Astrocyte of the hippocampus (primary cell): ENCODE data around the gene TEAD1.

ENCODE experiments used
- DNase-seq: peaks from one replicate; pipeline ENCODE4 v3.0.0; 2011; ENCODE audit warnings: low read depth, low spot score

Gene TEAD1

DNA sequence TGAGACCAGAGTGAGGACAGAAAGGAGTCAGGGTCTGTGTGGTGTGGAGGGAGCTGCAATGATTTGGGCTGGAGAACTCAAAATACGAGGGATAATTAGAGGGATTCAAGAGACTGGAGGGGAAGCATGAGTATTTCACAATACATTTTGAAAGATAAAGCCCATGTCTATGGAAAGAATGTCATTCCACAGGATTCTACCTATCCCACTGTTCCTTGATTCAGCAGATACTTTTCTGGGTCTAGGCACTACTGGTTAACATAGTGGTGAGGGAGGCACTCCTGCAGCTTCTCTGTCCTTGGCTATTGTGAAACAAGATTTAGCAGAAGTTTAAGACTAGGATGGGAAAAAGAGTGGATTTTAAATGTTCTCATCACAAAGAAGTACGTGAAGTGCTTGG lies 262.0 kb downstream of the TEAD1 start:
- DNase-seq = no peak

DNA sequence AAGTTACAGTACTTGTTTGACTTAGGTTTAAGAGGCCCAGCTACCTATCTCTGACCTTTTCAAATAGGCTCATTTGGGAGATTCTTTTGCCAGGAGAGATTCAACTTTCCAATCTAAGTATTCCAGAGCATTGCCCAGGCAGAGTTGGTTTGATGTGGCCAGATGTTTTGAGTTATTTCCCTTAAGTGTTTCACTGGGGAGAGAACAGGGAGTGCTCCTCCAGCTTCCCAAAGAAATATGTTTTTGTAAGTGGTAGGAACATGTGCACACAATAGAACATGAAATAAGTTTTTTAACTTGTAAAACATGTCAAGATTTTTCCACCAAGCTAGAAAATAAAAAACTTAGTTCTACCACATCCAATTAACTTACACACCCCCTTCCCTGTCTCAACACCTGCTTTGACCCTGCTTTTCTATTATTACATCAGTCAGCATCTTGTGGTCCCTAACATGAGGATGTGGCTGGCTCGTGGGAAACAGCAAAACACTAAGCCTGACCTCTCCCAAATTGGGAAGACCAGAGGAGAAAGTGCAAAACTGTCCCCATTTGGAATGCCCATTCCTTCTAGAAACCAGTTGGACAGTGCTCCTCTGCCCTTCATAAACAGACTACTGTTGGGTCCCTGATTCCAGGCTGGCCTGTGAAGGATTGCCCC lies 264.5 kb downstream of the TEAD1 start:
- DNase-seq = no peak

DNA sequence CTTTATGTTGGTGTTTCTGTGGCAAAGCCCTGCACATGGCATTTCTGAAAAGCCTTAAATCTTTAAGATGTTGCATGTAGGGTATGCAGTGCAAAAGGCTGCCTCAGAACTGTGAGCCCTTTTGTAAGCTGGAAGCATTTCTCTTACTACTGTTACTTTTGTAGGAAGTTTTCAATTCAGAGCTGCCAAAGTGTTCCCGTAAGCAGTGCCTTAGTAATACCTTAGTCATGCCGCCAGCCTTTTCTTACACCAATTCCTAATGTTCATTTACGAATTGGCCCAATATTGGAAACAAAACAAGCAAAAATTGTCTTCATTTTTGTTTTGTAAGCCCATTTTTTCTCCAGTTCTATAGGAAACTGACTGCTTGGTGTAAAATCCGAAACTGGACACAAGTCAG lies 267.4 kb downstream of the TEAD1 start:
- DNase-seq = peak; percentile 80

DNA sequence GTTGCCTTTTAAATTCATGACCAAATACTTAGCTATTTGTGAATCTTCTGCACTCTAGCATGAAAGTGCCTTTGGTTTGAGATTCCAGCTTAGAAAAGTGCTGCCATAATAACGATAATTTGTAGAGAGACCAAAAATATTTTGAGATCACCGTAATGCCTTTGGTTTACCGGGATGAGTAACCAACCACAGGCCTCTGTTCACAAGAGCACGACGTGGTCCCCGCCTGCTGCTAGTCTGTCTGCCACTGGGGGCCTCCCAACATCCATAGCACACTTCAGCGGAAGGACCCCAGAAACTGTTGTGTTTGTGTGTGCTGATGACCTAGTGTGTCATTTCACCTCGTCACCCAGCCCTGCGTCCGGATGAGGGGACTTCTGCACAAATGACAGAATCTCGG lies 267.9 kb downstream of the TEAD1 start:
- peak; percentile 92 for DNase-seq

DNA sequence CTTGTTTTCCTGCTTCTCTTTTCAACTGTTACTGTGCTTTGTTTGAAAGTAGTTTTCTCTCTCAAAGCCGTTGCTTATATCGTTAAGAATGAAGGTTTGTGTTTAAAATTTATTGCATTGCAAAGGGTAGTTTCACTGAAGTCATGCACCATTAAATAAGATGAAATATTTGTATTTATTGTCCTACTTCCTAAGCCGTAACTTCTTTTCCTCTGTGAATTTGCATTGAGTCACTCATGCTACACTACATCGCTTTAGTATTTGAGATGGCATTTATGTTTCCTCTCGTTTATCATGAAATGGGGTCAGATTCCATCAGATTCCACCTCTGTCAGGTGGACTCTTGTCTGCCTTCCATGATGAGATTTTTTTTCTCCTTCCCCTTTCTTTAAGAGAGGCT lies 269.1 kb downstream of the TEAD1 start:
- DNase-seq = no peak

DNA sequence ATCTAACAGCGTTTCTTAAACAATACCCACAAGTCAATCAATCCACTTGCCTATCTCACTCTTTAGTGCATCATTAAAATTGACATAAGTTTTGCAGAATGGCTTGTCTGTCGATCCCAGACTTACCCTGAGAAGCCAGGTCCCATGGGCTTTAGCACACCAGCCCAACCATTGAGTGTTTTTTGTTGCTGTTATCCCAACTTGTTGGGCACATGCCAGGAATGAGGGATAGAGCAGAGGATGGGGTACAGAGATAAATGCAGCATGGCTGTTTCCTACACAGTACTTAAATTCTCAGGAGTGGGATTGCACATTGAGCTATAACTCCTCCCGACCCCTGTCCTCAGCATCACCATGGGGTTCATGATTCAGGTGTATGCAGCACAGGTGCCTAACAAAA lies 270.7 kb downstream of the TEAD1 start:
- no peak for DNase-seq

DNA sequence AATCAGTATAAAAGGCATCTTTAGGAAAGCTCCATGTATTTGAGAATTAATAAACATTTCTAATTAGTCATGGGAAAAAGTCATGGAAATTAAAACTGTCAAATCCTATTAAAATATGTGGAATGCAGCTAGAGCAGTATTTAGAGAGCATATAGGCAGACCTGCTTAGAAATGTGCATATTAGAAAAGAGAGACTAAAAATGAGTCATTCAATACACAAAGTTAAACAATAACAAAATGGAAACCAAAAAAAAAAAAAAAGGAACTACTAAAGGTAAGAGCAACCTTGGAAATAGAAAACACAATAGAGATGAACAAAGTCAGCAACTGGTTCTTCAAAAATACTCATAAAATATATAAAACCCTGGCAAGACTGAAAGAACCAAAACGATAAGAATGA lies 275.2 kb downstream of the TEAD1 start:
- DNase-seq = no peak

DNA sequence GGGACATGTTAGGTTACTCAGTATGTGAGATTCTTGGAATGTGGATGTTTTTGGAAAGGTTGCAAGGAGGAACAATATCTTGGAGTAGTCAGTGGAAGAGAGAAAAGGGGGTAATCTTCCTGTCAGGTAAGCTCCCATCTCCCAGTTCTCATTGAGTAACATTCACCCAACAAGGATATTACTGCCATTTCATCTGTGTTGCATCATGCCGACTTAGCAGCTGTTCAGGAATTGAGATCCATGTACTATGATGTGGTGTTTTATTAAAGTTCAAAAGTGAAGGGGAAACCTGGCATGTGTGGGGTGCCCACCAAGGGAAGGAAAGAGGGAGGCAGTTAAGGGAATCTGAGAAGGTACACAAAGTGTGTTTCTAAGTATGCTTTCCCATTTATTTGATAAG lies 276.4 kb downstream of the TEAD1 start:
- DNase-seq = no peak

DNA sequence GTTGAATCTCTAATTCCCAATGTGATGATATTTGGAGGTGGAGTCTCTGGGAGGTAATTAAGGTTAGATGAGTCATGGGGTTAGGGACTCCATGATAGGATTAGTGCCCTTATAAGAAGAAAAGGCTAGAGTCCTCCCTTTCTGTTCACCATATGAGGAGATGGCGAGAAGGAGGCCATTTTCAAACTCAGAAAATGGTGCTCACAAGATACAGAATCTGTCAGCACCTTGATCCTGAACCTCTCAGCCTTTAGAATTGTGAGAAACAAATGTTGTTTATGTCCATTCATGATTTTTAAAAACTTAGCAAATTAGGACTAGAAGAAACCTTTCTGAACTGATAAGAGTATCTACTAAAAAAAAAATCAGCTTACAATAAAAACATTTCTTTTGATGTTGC lies 277.2 kb downstream of the TEAD1 start:
- no peak for DNase-seq

DNA sequence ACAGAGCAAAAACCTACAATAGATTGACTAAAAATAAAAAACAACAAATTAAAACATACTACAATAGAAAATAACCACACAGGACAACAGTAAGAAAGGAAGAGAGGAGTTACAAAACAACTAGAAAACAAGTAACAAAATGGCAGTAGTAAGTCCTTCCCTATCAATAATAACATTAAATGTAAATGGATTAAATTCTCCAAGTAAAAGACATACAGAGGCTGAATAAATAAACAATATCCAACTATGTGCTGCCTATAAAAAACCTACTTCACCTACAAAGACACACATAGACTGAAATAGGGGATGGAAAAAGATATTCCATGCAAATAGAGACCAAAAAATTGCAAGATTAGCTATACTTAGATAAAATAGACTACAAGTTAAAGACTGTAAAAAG lies 277.9 kb downstream of the TEAD1 start:
- DNase-seq = no peak

DNA sequence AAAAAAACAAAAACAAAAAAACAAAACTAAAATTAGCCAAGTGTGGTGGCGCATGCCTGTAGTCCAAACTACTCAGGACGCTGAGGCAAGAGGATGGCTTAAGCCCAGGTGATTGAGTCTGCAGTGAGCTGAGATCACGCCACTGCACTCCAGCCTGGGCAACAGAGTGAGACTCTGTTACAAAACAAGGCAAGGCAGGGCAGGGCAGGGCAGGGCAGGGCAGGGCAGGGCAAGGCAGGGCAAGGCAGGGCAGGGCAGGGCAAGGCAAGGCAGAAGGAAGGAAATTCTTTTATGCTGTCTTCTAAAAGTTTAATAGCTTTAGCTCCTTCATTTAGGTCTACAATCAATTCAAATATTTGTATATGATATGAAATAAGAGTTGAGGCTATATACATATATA lies 284.8 kb downstream of the TEAD1 start:
- DNase-seq = no peak

DNA sequence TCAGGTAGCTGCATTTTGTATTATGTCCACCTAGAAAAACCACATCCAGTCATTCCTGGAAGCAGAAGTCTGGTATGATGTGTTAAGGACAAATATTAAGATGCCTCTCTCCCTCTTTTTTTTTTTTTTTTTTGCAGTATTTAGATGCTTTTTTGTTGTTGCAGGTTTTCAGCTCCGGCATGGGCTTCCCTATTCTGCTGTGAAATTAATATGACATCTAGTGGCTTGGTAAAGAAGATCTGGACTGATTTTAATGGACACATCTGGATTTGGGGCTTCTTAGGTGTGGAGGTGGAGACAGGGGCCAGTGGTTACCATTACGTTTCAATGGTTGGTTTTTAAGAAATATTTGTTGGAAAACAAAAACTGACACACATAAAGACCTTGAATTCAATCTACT lies 287.4 kb downstream of the TEAD1 start:
- no peak for DNase-seq

DNA sequence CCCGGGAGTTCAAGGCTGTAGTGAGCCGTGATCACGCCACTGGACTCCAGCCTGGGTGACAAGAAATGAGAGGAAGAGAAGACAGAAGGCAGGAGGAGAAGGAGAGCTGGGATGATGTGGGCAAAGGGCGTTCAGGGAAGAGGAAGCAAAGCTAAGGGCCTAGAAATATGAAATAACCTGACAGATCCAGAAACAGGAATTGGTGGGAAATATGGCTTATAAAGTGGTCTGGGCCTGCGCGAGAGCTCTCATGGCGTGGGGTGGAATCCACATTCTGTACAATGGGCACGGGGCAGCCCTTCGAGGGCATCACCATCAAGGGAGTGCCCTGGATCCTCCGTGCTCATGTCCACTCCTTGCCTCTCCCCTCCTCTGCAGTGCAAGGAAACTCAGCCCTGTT lies 288.1 kb downstream of the TEAD1 start:
- no peak for DNase-seq

DNA sequence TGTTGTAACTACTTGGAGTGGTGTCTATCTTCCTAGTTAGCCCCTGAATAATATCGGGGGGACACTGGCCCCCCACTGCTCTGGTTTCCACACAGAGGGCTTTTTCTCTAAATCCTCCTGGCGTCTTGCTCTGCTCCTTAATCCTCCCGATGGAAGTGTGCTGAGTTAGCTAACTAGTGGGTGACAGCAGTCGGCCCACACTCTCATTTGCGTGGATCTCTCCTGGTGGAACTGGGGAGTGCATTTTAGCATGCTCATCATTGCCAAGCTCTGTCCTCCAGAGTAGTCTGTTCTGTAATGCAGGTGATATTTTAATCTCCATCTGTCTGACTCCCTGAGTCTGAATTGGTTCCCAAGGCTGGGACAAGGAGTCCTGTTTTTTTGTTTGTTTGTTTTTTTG lies 288.8 kb downstream of the TEAD1 start:
- no peak for DNase-seq

DNA sequence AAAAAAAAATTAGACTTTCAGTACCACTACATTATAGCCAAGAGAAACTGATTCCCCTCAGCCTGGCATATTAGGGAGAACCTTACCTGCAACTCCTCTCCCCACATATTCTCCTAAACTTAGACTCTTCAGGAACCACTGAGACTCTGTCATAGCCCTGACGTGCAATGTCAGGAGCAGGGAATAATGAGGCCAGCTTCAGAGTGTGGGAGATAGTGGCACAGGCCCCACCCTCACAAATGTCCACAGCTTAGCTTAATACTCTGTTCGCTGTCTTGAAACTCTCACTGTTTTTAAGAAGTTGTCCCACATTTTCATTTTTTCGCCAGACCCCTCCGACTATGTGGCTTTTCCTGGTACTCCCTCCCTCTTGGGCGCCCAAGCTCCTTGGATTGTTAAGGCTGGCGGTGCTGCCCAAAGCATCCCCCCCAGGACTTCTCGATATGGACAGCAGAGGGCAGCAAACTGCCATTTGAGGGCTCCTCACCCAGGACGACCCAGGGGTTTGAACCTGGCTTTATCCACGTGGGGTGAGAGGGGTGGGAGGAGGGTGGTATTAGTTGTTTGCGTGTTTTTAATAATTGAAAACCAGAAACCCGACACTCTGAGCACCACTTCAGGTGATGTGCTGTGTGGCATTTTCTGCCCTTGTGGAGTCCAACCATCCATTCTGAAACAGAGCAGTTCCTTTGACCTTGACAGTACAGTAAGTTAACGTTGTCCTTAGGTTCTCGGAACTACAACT lies 289.7 kb downstream of the TEAD1 start:
- peak; percentile 87 for DNase-seq

DNA sequence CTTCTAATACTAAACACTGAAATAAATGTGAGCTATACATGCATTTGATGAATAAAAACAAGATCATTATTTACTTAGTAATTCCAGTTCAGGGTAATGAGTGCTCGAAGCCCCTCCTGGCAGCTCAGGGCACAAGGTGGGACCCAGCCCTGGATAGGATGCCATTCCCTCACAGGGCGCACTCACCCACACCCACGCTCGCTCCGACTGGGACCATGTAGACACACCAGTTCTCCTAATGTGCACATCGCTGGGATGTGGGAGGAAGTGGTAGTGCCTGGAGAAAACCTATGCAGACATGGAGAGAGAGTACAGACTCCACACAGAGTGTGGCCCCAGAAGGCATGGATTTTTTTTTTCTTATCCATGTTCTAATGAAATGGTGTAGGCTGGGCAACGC lies 290.4 kb downstream of the TEAD1 start:
- no peak for DNase-seq

DNA sequence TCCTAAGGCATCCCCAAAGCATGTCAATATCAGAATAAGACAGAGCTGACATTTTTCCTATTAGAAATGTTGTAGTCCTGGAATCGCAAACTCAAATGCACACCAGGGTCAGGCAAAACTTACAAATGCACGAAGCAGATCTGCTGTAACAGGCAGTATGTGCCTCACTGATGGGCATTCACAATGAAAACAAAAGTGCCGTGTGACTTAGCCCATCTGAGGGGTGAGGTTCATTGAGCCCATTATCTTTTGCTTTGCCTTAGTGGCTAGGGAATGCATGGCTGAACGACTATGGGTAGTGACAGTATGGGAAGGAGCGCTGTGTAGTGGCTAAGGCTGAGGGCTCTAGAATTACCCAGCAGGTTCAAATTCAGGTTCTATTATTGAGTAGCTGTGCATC lies 291.8 kb downstream of the TEAD1 start:
- DNase-seq = no peak

DNA sequence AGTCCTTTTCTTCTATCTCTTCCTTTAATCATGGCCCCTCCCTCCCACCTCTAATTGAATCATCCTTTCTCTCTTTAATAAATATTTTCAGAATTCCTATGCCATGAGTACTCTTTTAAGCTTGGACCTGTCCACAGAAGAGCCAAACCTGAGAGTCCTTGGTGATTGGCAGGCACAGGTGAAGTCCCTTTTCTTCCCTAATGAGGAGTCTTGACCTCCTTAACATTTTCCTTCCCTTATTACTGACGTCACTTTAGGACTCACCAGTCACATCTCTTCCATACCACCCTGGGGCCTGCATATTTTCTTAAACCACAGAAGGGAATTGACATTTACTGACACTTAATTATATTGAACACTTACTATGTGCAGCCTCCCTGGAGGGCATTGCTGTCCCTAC lies 293.9 kb downstream of the TEAD1 start:
- no peak for DNase-seq

DNA sequence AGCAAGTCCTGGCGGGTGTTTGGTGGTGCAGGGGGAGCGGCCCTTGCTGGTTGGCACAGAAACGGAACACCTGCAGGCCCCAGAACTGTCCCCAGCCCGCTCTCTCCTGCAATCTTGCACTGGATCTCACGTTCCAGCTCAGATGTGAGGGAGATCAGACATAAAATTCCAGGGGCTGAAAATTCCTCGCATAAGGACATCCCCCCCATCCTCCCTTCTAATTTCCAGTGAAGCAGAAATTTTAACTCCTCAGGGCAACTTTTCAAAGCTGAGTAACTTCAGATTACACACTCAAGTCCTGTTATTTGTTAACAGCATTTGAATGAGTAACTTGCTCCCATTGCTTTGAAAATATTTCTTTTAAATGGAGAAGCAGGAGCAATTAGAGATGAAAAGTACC lies 294.6 kb downstream of the TEAD1 start:
- no peak for DNase-seq

DNA sequence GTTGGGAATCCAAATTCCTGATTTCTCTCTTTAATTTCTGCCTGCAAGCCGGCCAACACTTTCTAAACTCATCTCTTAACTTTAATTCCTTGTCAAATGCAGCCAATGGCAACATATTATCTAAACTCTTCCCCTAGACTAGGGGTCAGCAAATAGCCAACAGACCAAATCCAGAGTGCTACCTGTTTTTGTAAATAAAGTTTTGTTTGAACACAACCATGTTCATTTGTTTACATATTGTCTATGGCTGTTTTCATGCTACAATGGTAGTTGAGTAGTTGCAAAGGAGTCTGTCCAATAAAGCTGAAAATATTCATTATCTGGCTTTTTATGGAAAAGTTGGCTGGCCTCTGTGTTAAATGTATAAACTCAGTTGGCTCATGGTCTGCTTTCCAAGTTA lies 297.7 kb downstream of the TEAD1 start:
- no peak for DNase-seq

DNA sequence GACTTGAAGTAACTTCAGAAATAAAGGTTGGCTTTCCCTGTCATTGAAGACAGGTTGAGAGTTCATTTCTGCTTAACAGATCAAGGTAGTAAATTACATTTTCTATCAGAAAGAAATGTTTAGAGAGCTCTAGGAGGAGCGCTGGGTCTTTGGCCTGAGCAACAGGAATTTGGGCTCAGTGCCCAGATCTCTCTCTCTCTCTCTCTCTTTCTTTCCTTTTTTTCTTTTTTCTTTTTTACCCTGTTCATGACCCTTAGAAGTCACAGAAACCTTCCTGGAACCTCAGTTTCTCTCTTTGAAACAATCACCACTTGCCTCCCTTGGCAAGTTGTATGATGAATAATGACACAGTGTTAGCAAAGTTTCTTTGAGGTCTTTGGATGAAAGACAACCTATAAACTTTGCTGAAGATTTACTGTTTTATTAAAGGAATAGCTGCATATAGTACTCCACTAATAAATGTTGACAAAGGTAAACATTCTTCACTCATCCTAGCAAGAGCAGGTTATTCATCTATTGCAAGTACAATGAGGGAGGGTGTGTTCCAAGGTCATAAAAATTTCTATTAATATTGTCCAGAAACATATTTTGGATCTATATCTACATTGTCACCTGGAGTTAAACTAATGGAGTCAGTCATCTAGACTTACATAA lies 299.4 kb downstream of the TEAD1 start:
- peak; percentile 69 for DNase-seq

DNA sequence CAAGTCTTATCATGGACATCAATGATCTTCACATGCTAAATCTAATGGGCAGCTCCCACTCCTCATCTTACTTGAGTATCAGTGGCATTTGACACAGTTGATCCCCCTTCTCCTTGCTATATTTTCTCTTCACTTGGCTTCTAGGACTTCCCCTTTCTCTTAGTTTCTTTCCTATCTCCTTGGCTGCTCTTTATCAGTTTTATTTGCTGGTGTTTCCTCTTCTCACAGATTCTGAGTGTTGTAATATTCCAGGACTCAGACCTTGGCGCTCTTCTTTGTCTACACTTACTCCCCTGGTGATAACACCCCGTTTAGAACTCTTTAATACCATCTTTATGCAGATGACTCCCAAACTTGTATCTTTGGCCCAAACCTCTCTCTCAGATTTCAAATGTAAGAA lies 301.0 kb downstream of the TEAD1 start:
- no peak for DNase-seq
